GM23248 (cell line): ENCODE results near the gene MATN4. TPM values are rescaled to one million over a fixed set of nuclear protein-coding genes. Genes with fewer than 3 reads are reported as not detected.

Experiments
- DNase-seq: peaks from one replicate; pipeline ENCODE4 v3.0.0-alpha.2; 2015
- H2AFZ ChIP-seq: fragments of 200-600 bp; sonication (generic); 2 replicates; pipeline ENCODE4 v1.6.1; 2016; ENCODE audit warnings: antibody characterized with exemption
- H3F3A ChIP-seq: fragments of 200-600 bp; sonication (generic); 2 replicates; pipeline ENCODE4 v1.6.1; 2016; ENCODE audit warnings: mild to moderate bottlenecking, antibody characterized with exemption, mixed run types; ENCODE audit not compliant: insufficient read depth
- H3K27ac ChIP-seq: fragments of 200-600 bp; sonication (generic); 2 replicates; pipeline ENCODE4 v1.5.1; 2016; ENCODE audit warnings: mild to moderate bottlenecking
- H3K27me3 ChIP-seq: fragments of 200-600 bp; sonication (generic); replicated peaks from 2 replicates; pipeline ENCODE4 v1.6.1; 2016; ENCODE audit warnings: mild to moderate bottlenecking; ENCODE audit not compliant: insufficient read depth
- H3K36me3 ChIP-seq: fragments of 200-600 bp; sonication (generic); 2 replicates; pipeline ENCODE4 v1.6.1; 2016; ENCODE audit warnings: low read depth, mild to moderate bottlenecking
- H3K4me1 ChIP-seq: fragments of 200-600 bp; sonication (generic); 2 replicates; pipeline ENCODE4 v1.6.1; 2016; ENCODE audit warnings: mild to moderate bottlenecking; ENCODE audit not compliant: insufficient read depth
- H3K4me2 ChIP-seq: fragments of 200-600 bp; sonication (generic); one replicate; pipeline ENCODE4 v1.6.1; 2016; ENCODE audit warnings: mild to moderate bottlenecking; ENCODE audit not compliant: unreplicated experiment
- H3K4me3 ChIP-seq: fragments of 200-600 bp; sonication (generic); 2 replicates; pipeline ENCODE4 v1.5.1; 2016; ENCODE audit warnings: mild to moderate bottlenecking
- H3K79me2 ChIP-seq: fragments of 200-600 bp; sonication (generic); 2 replicates; pipeline ENCODE4 v1.6.1; 2016; ENCODE audit warnings: mild to moderate bottlenecking; ENCODE audit not compliant: insufficient read depth
- H3K9ac ChIP-seq: fragments of 200-600 bp; sonication (generic); 2 replicates; pipeline ENCODE4 v1.6.1; 2016; ENCODE audit warnings: mild to moderate bottlenecking
- H3K9me2 ChIP-seq: fragments of 200-600 bp; sonication (generic); 2 replicates; pipeline ENCODE4 v1.6.1; 2016; ENCODE audit warnings: mixed run types, mild to moderate bottlenecking, moderate library complexity; ENCODE audit not compliant: insufficient read depth
- H3K9me3 ChIP-seq: fragments of 200-600 bp; sonication (generic); one replicate; pipeline ENCODE4 v1.6.1; 2017; ENCODE audit warnings: low read depth
- H4K20me1 ChIP-seq: fragments of 200-600 bp; sonication (generic); 2 replicates; pipeline ENCODE4 v1.6.0; 2016; ENCODE audit not compliant: insufficient read depth
- EZH2 ChIP-seq: fragments of 200-600 bp; sonication (generic); IDR thresholded peaks from 2 replicates; pipeline ENCODE4 v1.6.1; 2018; ENCODE audit warnings: antibody characterized with exemption, mild to moderate bottlenecking; ENCODE audit not compliant: insufficient read depth, poor library complexity, severe bottlenecking
- EZH2phosphoT487 ChIP-seq: fragments of 200-600 bp; sonication (generic); IDR thresholded peaks from 2 replicates; pipeline ENCODE4 v1.6.1; 2018; ENCODE audit warnings: antibody characterized with exemption, moderate library complexity, mild to moderate bottlenecking, low read depth; ENCODE audit not compliant: insufficient read depth
- WGBS, 2 experiments: methylation state at CpG; one replicate each; pipeline ENCODE4 v1.1.6; 2015 to 2017; ENCODE audit warnings: low lambda C conversion rate in 2 of 2, low coverage in 1 of 2; ENCODE audit errors: missing lambda C conversion rate in 2 of 2; 5-methylcytosine and 5-hydroxymethylcytosine counted together
- in situ Hi-C: fragments of 300-500 bp; cut with MboI; formaldehyde crosslinking; loops from 2 replicates; pipeline ENCODE4 v1.15.0; 2020
- polyA plus RNA-seq: library from polyadenylated mRNA; unstranded; fragments of >200 nt; fragmentation: Nextera tagmentation; extraction: Ambion mirVana; gene quantifications from 2 replicates; pipeline ENCODE4 v1.2.1, GENCODE V29; 2016
- total RNA-seq: library from RNA; depleted of rRNA; stranded (reverse); fragments of >200 nt; shearing (Covaris generic); gene quantifications from 2 replicates; pipeline ENCODE4 v1.2.3, GENCODE V29; 2014

Gene MATN4
- total and polyA plus RNA-seq, 2 experiments from 2014 or later: not detected

- no peaks in the 10 kb centered on the region for H3K27me3 ChIP-seq
- peak; percentile 54 for DNase-seq
- TF ChIP-seq EZH2phosphoT487 (no peak), EZH2 (no peak)
- in situ Hi-C loops: no loop called here
- H3F3A ChIP-seq: peaks cover 89% of the 10 kb centered on the region
- H3K79me2 ChIP-seq: peaks cover 78% of the 10 kb centered on the region
- peak overlapping the region; percentile 59 for H3K4me2 ChIP-seq
- H3K36me3 ChIP-seq: peaks cover 54% of the 10 kb centered on the region
- H3K9ac ChIP-seq: peak overlapping the region; percentile 81
- no peaks in the 10 kb centered on the region for H3K9me2 ChIP-seq
- peaks cover 77% of the 10 kb centered on the region for H3K4me1 ChIP-seq
- no peak overlapping the region for H2AFZ ChIP-seq
- WGBS, 2 experiments: 75 to 77% methylated on average over 11 of the region's 11 CpGs
- H4K20me1 ChIP-seq: no peaks in the 10 kb centered on the region
- no peaks in the 10 kb centered on the region for H3K9me3 ChIP-seq
- H3K4me3 ChIP-seq: 0 out of 2 replicates have a peak overlapping the region, but pooled peaks have one; percentile 3
- H3K27ac ChIP-seq: peak overlapping the region; percentile 99
These were observed 30.3 kb upstream of the MATN4 start for GRCh38 chr20:45338121-45339030.

- no peaks in the 10 kb centered on the region for H3K9me2 ChIP-seq
- no peak overlapping the region for H2AFZ ChIP-seq
- peak overlapping the region; percentile 99 for H3K27ac ChIP-seq
- H4K20me1 ChIP-seq: no peaks in the 10 kb centered on the region
- H3K9me3 ChIP-seq: no peaks in the 10 kb centered on the region
- 27 to 32% methylated on average over 15 of the region's 15 CpGs for WGBS, 2 experiments
- H3K27me3 ChIP-seq: no peaks in the 10 kb centered on the region
- in situ Hi-C loops: no loop called here
- peaks cover 89% of the 10 kb centered on the region for H3F3A ChIP-seq
- peaks cover 62% of the 10 kb centered on the region for H3K36me3 ChIP-seq
- DNase-seq: peak; percentile 97
- H3K4me1 ChIP-seq: peaks cover 69% of the 10 kb centered on the region
- 0 out of 2 replicates have a peak overlapping the region, but pooled peaks have one; percentile 3 for H3K4me3 ChIP-seq
- 0 out of 2 replicates have a peak, but pooled peaks have one; percentile 37 for TF ChIP-seq EZH2phosphoT487
- TF ChIP-seq EZH2: no peak
- peak overlapping the region; percentile 59 for H3K4me2 ChIP-seq
- H3K9ac ChIP-seq: peak overlapping the region; percentile 81
- H3K79me2 ChIP-seq: peaks cover 78% of the 10 kb centered on the region
These were observed 29.4 kb upstream of the MATN4 start for GRCh38 chr20:45337367-45338120.

GRCh38 chr20:45336530-45337366, 28.6 kb upstream of the MATN4 start:
- H3K4me3 ChIP-seq: no peak overlapping the region
- H3K9me3 ChIP-seq: no peaks in the 10 kb centered on the region
- peak overlapping the region; percentile 99 for H3K27ac ChIP-seq
- no peak overlapping the region for H2AFZ ChIP-seq
- peaks cover 61% of the 10 kb centered on the region for H3K4me1 ChIP-seq
- peak overlapping the region; percentile 74 for H3K4me2 ChIP-seq
- peaks cover 68% of the 10 kb centered on the region for H3K36me3 ChIP-seq
- peaks cover 78% of the 10 kb centered on the region for H3K79me2 ChIP-seq
- H3K27me3 ChIP-seq: no peaks in the 10 kb centered on the region
- H3F3A ChIP-seq: peaks cover 88% of the 10 kb centered on the region
- H3K9ac ChIP-seq: peak overlapping the region; percentile 81
- no peaks in the 10 kb centered on the region for H3K9me2 ChIP-seq
- peak; percentile 99 for DNase-seq
- WGBS, 2 experiments: 23 to 25% methylated on average over 11 of the region's 11 CpGs
- TF ChIP-seq EZH2 (no peak), EZH2phosphoT487 (no peak)
- in situ Hi-C loops: no loop called here
- H4K20me1 ChIP-seq: no peaks in the 10 kb centered on the region

GRCh38 chr20:45330476-45330875, 22.4 kb upstream of the MATN4 start:
- H3F3A ChIP-seq: peaks cover 92% of the 10 kb centered on the region
- H3K4me3 ChIP-seq: no peak overlapping the region
- no peaks in the 10 kb centered on the region for H3K9me3 ChIP-seq
- no peaks in the 10 kb centered on the region for H3K27me3 ChIP-seq
- H3K9me2 ChIP-seq: no peaks in the 10 kb centered on the region
- WGBS, 2 experiments: 95 to 97% methylated on average over 3 of the region's 3 CpGs
- TF ChIP-seq EZH2phosphoT487: no peak
- TF ChIP-seq EZH2: no peak
- peaks cover 90% of the 10 kb centered on the region for H3K36me3 ChIP-seq
- H4K20me1 ChIP-seq: no peaks in the 10 kb centered on the region
- H3K9ac ChIP-seq: no peak overlapping the region
- H3K4me2 ChIP-seq: no peak overlapping the region
- no peak overlapping the region for H2AFZ ChIP-seq
- peaks cover 75% of the 10 kb centered on the region for H3K79me2 ChIP-seq
- peaks cover 7% of the 10 kb centered on the region for H3K4me1 ChIP-seq
- in situ Hi-C loops: no loop called here
- DNase-seq: no peak
- H3K27ac ChIP-seq: no peak overlapping the region
